ENCODE data around the gene ZHX3.

The ZHX3 gene

GRCh38 chr20:41169791-41170351, 147.7 kb downstream of the ZHX3 start:
- Histone ChIP-seq H3K36me3 (ENCODE audit: control insufficient read depth, low read depth, low read length) (peaks cover 93% of the 10 kb centered on the region), H3K9ac (ENCODE audit: low read length) (no peak overlapping the region), H3K4me1 (ENCODE audit: control insufficient read depth, low read depth, low read length) (no peaks in the 10 kb centered on the region), H3K9me3 (ENCODE audit: control insufficient read depth, low read depth, low read length) (no peaks in the 10 kb centered on the region), H3K27ac (ENCODE audit: low read length) (no peak overlapping the region), H3K27me3 (ENCODE audit: control insufficient read depth, insufficient read depth, low read length) (no peaks in the 10 kb centered on the region), H3K4me3 (ENCODE audit: low read length) (no peak overlapping the region)

GRCh38 chr20:41169162-41169690, 148.3 kb downstream of the ZHX3 start:
- no peaks in the 10 kb centered on the region for H3K4me1 ChIP-seq (ENCODE audit: control insufficient read depth, low read depth, low read length)
- H3K4me3 ChIP-seq (ENCODE audit: low read length) = no peak overlapping the region
- no peak overlapping the region for H3K27ac ChIP-seq (ENCODE audit: low read length)
- H3K9me3 ChIP-seq (ENCODE audit: control insufficient read depth, low read depth, low read length) = no peaks in the 10 kb centered on the region
- H3K9ac ChIP-seq (ENCODE audit: low read length) = no peak overlapping the region
- H3K36me3 ChIP-seq (ENCODE audit: control insufficient read depth, low read depth, low read length) = peaks cover 93% of the 10 kb centered on the region
- H3K27me3 ChIP-seq (ENCODE audit: control insufficient read depth, insufficient read depth, low read length) = no peaks in the 10 kb centered on the region

GRCh38 chr20:41168281-41169161, 149.0 kb downstream of the ZHX3 start:
- Histone ChIP-seq H3K27ac (ENCODE audit: low read length) (no peak overlapping the region), H3K36me3 (ENCODE audit: control insufficient read depth, low read depth, low read length) (peaks cover 93% of the 10 kb centered on the region), H3K9me3 (ENCODE audit: control insufficient read depth, low read depth, low read length) (no peaks in the 10 kb centered on the region), H3K9ac (ENCODE audit: low read length) (no peak overlapping the region), H3K4me3 (ENCODE audit: low read length) (no peak overlapping the region), H3K4me1 (ENCODE audit: control insufficient read depth, low read depth, low read length) (no peaks in the 10 kb centered on the region), H3K27me3 (ENCODE audit: control insufficient read depth, insufficient read depth, low read length) (no peaks in the 10 kb centered on the region)

- H3K9ac ChIP-seq (ENCODE audit: low read length) = no peak overlapping the region
Observed at GRCh38 chr20:41167481-41168253, 149.9 kb downstream of the ZHX3 start.

GRCh38 chr20:41167118-41167470, 150.4 kb downstream of the ZHX3 start:
- H3K27ac ChIP-seq (ENCODE audit: low read length) = no peak overlapping the region
- H3K9me3 ChIP-seq (ENCODE audit: control insufficient read depth, low read depth, low read length) = no peaks in the 10 kb centered on the region
- H3K4me3 ChIP-seq (ENCODE audit: low read length) = no peak overlapping the region
- no peaks in the 10 kb centered on the region for H3K4me1 ChIP-seq (ENCODE audit: control insufficient read depth, low read depth, low read length)
- peaks cover 96% of the 10 kb centered on the region for H3K36me3 ChIP-seq (ENCODE audit: control insufficient read depth, low read depth, low read length)
- no peak overlapping the region for H3K9ac ChIP-seq (ENCODE audit: low read length)
- no peaks in the 10 kb centered on the region for H3K27me3 ChIP-seq (ENCODE audit: control insufficient read depth, insufficient read depth, low read length)

More at GRCh38 chr20:41167481-41168253, 149.9 kb downstream of the ZHX3 start:
- Histone ChIP-seq H3K36me3 (ENCODE audit: control insufficient read depth, low read depth, low read length) (peaks cover 96% of the 10 kb centered on the region), H3K9me3 (ENCODE audit: control insufficient read depth, low read depth, low read length) (no peaks in the 10 kb centered on the region), H3K27me3 (ENCODE audit: control insufficient read depth, insufficient read depth, low read length) (no peaks in the 10 kb centered on the region), H3K4me1 (ENCODE audit: control insufficient read depth, low read depth, low read length) (no peaks in the 10 kb centered on the region), H3K4me3 (ENCODE audit: low read length) (no peak overlapping the region), H3K27ac (ENCODE audit: low read length) (no peak overlapping the region)

- Histone ChIP-seq H3K4me3 (ENCODE audit: low read length) (no peak overlapping the region), H3K4me1 (ENCODE audit: control insufficient read depth, low read depth, low read length) (no peaks in the 10 kb centered on the region), H3K36me3 (ENCODE audit: control insufficient read depth, low read depth, low read length) (peaks cover 90% of the 10 kb centered on the region), H3K9me3 (ENCODE audit: control insufficient read depth, low read depth, low read length) (no peaks in the 10 kb centered on the region), H3K9ac (ENCODE audit: low read length) (no peak overlapping the region), H3K27ac (ENCODE audit: low read length) (no peak overlapping the region), H3K27me3 (ENCODE audit: control insufficient read depth, insufficient read depth, low read length) (no peaks in the 10 kb centered on the region)
Observed at GRCh38 chr20:41166201-41167117, 151.1 kb downstream of the ZHX3 start.

- peaks cover 93% of the 10 kb centered on the region for H3K36me3 ChIP-seq (ENCODE audit: control insufficient read depth, low read depth, low read length)
- no peaks in the 10 kb centered on the region for H3K27me3 ChIP-seq (ENCODE audit: control insufficient read depth, insufficient read depth, low read length)
- no peak overlapping the region for H3K27ac ChIP-seq (ENCODE audit: low read length)
- H3K4me1 ChIP-seq (ENCODE audit: control insufficient read depth, low read depth, low read length) = no peaks in the 10 kb centered on the region
- no peak overlapping the region for H3K4me3 ChIP-seq (ENCODE audit: low read length)
- no peak overlapping the region for H3K9ac ChIP-seq (ENCODE audit: low read length)
- no peaks in the 10 kb centered on the region for H3K9me3 ChIP-seq (ENCODE audit: control insufficient read depth, low read depth, low read length)
Observed at GRCh38 chr20:41165001-41165882, 152.3 kb downstream of the ZHX3 start.

GRCh38 chr20:41163821-41164220, 153.7 kb downstream of the ZHX3 start:
- peaks cover 89% of the 10 kb centered on the region for H3K36me3 ChIP-seq (ENCODE audit: control insufficient read depth, low read depth, low read length)

GRCh38 chr20:41162396-41162795, 155.1 kb downstream of the ZHX3 start:
- Histone ChIP-seq H3K27me3 (ENCODE audit: control insufficient read depth, insufficient read depth, low read length) (no peaks in the 10 kb centered on the region), H3K9me3 (ENCODE audit: control insufficient read depth, low read depth, low read length) (no peaks in the 10 kb centered on the region), H3K27ac (ENCODE audit: low read length) (no peak overlapping the region), H3K9ac (ENCODE audit: low read length) (no peak overlapping the region), H3K36me3 (ENCODE audit: control insufficient read depth, low read depth, low read length) (peaks cover 75% of the 10 kb centered on the region), H3K4me1 (ENCODE audit: control insufficient read depth, low read depth, low read length) (no peaks in the 10 kb centered on the region), H3K4me3 (ENCODE audit: low read length) (no peak overlapping the region)

More at GRCh38 chr20:41163821-41164220, 153.7 kb downstream of the ZHX3 start:
- H3K9ac ChIP-seq (ENCODE audit: low read length) = no peak overlapping the region
- no peaks in the 10 kb centered on the region for H3K4me1 ChIP-seq (ENCODE audit: control insufficient read depth, low read depth, low read length)
- H3K27me3 ChIP-seq (ENCODE audit: control insufficient read depth, insufficient read depth, low read length) = no peaks in the 10 kb centered on the region
- no peaks in the 10 kb centered on the region for H3K9me3 ChIP-seq (ENCODE audit: control insufficient read depth, low read depth, low read length)
- H3K4me3 ChIP-seq (ENCODE audit: low read length) = no peak overlapping the region
- H3K27ac ChIP-seq (ENCODE audit: low read length) = no peak overlapping the region

GRCh38 chr20:41161886-41162285, 155.6 kb downstream of the ZHX3 start:
- no peaks in the 10 kb centered on the region for H3K27me3 ChIP-seq (ENCODE audit: control insufficient read depth, insufficient read depth, low read length)
- H3K9me3 ChIP-seq (ENCODE audit: control insufficient read depth, low read depth, low read length) = no peaks in the 10 kb centered on the region
- no peak overlapping the region for H3K27ac ChIP-seq (ENCODE audit: low read length)
- peaks cover 70% of the 10 kb centered on the region for H3K36me3 ChIP-seq (ENCODE audit: control insufficient read depth, low read depth, low read length)
- no peaks in the 10 kb centered on the region for H3K4me1 ChIP-seq (ENCODE audit: control insufficient read depth, low read depth, low read length)
- H3K4me3 ChIP-seq (ENCODE audit: low read length) = no peak overlapping the region
- H3K9ac ChIP-seq (ENCODE audit: low read length) = no peak overlapping the region

All from iPS-18a (cell line).